H9 (cell line): ENCODE data around the gene RFFL. TPM values are rescaled to one million over a fixed set of nuclear protein-coding genes. Genes with fewer than 3 reads are reported as not detected.

Experiments used
- DNase-seq: peaks from one replicate; pipeline ENCODE4 v3.0.0-alpha.2; 2017
- H2AFZ ChIP-seq: one replicate; pipeline ENCODE4 v1.6.1; 2013; ENCODE audit warnings: mild to moderate bottlenecking, low read length, control low read depth, moderate library complexity
- H2AK5ac ChIP-seq: 2 replicates; pipeline ENCODE4 v1.6.1; 2013; ENCODE audit warnings: low read length, control low read depth, mixed read lengths; ENCODE audit not compliant: insufficient read length
- H2BK120ac ChIP-seq: one replicate; pipeline ENCODE4 v1.6.1; 2013; ENCODE audit warnings: low read depth, mild to moderate bottlenecking, low read length, control low read depth, inconsistent platforms; ENCODE audit not compliant: poor library complexity, severe bottlenecking
- H2BK12ac ChIP-seq: 2 replicates; pipeline ENCODE4 v1.6.1; 2013; ENCODE audit warnings: low read length, control low read depth, mixed read lengths, low read depth; ENCODE audit not compliant: insufficient read length
- H2BK15ac ChIP-seq: 2 replicates; pipeline ENCODE4 v1.6.1; 2013; ENCODE audit warnings: low read depth, low read length, control low read depth
- H2BK20ac ChIP-seq: one replicate; pipeline ENCODE4 v1.6.1; 2013; ENCODE audit warnings: low read depth, mild to moderate bottlenecking, low read length, control low read depth, inconsistent platforms; ENCODE audit not compliant: poor library complexity, severe bottlenecking
- H2BK5ac ChIP-seq: 2 replicates; pipeline ENCODE4 v1.6.1; 2013; ENCODE audit warnings: low read length, control low read depth, mixed read lengths; ENCODE audit not compliant: insufficient read length
- H3K14ac ChIP-seq: 2 replicates; pipeline ENCODE4 v1.6.1; 2013; ENCODE audit warnings: low read length, control low read depth; ENCODE audit not compliant: insufficient read depth
- H3K18ac ChIP-seq: 2 replicates; pipeline ENCODE4 v1.6.1; 2013; ENCODE audit warnings: low read depth, mild to moderate bottlenecking, mixed read lengths, low read length, control low read depth; ENCODE audit not compliant: insufficient read length
- H3K23ac ChIP-seq: 2 replicates; pipeline ENCODE4 v1.6.1; 2013; ENCODE audit warnings: low read length, control low read depth, mixed read lengths, low read depth; ENCODE audit not compliant: insufficient read length
- H3K23me2 ChIP-seq: 2 replicates; pipeline ENCODE4 v1.6.1; 2013; ENCODE audit warnings: low read depth, mild to moderate bottlenecking, mixed read lengths, low read length, control low read depth; ENCODE audit not compliant: insufficient read length, poor library complexity, severe bottlenecking
- H3K27ac ChIP-seq: 2 replicates; pipeline ENCODE4 v1.5.1; 2013; ENCODE audit warnings: low read length, control low read depth, mixed read lengths, low read depth; ENCODE audit not compliant: insufficient read length
- H3K27me3 ChIP-seq: 2 replicates; pipeline ENCODE4 v1.6.1; 2013; ENCODE audit warnings: low read length, control low read depth, inconsistent platforms; ENCODE audit not compliant: insufficient read depth
- H3K4ac ChIP-seq: 2 replicates; pipeline ENCODE4 v1.6.1; 2013; ENCODE audit warnings: low read depth, mild to moderate bottlenecking, control low read depth, inconsistent platforms, low read length, moderate library complexity
- H3K4me1 ChIP-seq: 2 replicates; pipeline ENCODE4 v1.6.1; 2013; ENCODE audit warnings: low read length, control low read depth, inconsistent platforms; ENCODE audit not compliant: insufficient read depth
- H3K4me2 ChIP-seq: 2 replicates; pipeline ENCODE4 v1.6.1; 2013; ENCODE audit warnings: low read length, control low read depth, mixed read lengths; ENCODE audit not compliant: insufficient read length, insufficient read depth
- H3K56ac ChIP-seq: 2 replicates; pipeline ENCODE4 v1.6.1; 2013; ENCODE audit warnings: low read depth, mild to moderate bottlenecking, mixed read lengths, low read length, control low read depth; ENCODE audit not compliant: insufficient read length
- H3K79me1 ChIP-seq: 2 replicates; pipeline ENCODE4 v1.6.1; 2013; ENCODE audit warnings: low read depth, mild to moderate bottlenecking, moderate library complexity, low read length, control low read depth, inconsistent platforms; ENCODE audit not compliant: insufficient read depth, poor library complexity, severe bottlenecking
- H3K79me2 ChIP-seq: 2 replicates; pipeline ENCODE4 v1.6.1; 2013; ENCODE audit warnings: low read length, control low read depth, inconsistent platforms; ENCODE audit not compliant: insufficient read depth
- H3K9ac ChIP-seq: 2 replicates; pipeline ENCODE4 v1.6.1; 2013; ENCODE audit warnings: low read length, control low read depth, mixed read lengths; ENCODE audit not compliant: insufficient read length; ENCODE audit errors: extremely low read depth
- H3K9me3 ChIP-seq: one replicate; pipeline ENCODE4 v1.6.1; 2013; ENCODE audit warnings: low read depth, low read length, inconsistent platforms; ENCODE audit not compliant: control insufficient read depth
- H3T11ph ChIP-seq: one replicate; pipeline ENCODE4 v1.6.1; 2013; ENCODE audit warnings: mild to moderate bottlenecking, low read length, control low read depth, inconsistent platforms
- H4K20me1 ChIP-seq: one replicate; pipeline ENCODE4 v1.6.1; 2013; ENCODE audit not compliant: control insufficient read depth, insufficient read length, insufficient read depth
- H4K5ac ChIP-seq: 2 replicates; pipeline ENCODE4 v1.6.1; 2013; ENCODE audit warnings: low read depth, mild to moderate bottlenecking, mixed read lengths, low read length, control low read depth; ENCODE audit not compliant: insufficient read length
- H4K8ac ChIP-seq: replicated peaks from 2 replicates; pipeline ENCODE4 v1.6.1; 2013; ENCODE audit warnings: low read length, control low read depth, mixed read lengths, low read depth; ENCODE audit not compliant: insufficient read length
- H4K91ac ChIP-seq: 2 replicates; pipeline ENCODE4 v1.6.1; 2013; ENCODE audit warnings: low read depth, mild to moderate bottlenecking, moderate library complexity, mixed read lengths, low read length, control low read depth; ENCODE audit not compliant: insufficient read length
- H3K27ac Mint-ChIP-seq, 3 experiments: 2 replicates in 2 of 3; 3 replicates in 1 of 3; pipeline ENCODE4 v1.8.0; 2020 to 2021; ENCODE audit warnings: mixed read lengths in 3 of 3, mild to moderate bottlenecking in 1 of 3, moderate library complexity in 1 of 3
- H3K27me3 Mint-ChIP-seq: 2 replicates; pipeline ENCODE4 v1.8.0; 2021; ENCODE audit warnings: low read depth, mild to moderate bottlenecking, moderate library complexity, mixed read lengths
- H3K36me3 Mint-ChIP-seq, 3 experiments: 2 replicates in 2 of 3; 3 replicates in 1 of 3; pipeline ENCODE4 v1.8.0; 2020 to 2021; ENCODE audit warnings: low read depth in 3 of 3, mixed read lengths in 3 of 3; ENCODE audit not compliant: insufficient read depth in 1 of 3
- H3K4me1 Mint-ChIP-seq, 2 experiments: 2 replicates each; pipeline ENCODE4 v1.8.0; 2020; ENCODE audit warnings: mixed read lengths in 2 of 2
- H3K4me3 Mint-ChIP-seq, 2 experiments: 2 replicates in 1 of 2; 3 replicates in 1 of 2; pipeline ENCODE4 v1.8.0; 2020 to 2021; ENCODE audit warnings: mild to moderate bottlenecking in 2 of 2, mixed read lengths in 2 of 2, moderate library complexity in 1 of 2
- H3K9me3 Mint-ChIP-seq, 2 experiments: 2 replicates in 1 of 2; 3 replicates in 1 of 2; pipeline ENCODE4 v1.8.0; 2020; ENCODE audit warnings: mild to moderate bottlenecking in 2 of 2, mixed read lengths in 2 of 2, moderate library complexity in 1 of 2
- CTCF ChIP-seq: fragments of 200-600 bp; sonication (generic); conservative IDR thresholded peaks from 3 replicates; pipeline ENCODE4 v1.8.0; 2021; ENCODE audit warnings: antibody characterized with exemption, mild to moderate bottlenecking
- total RNA-seq: library from RNA; stranded (reverse); gene quantifications from 2 replicates; pipeline ENCODE4 v1.2.1, GENCODE V29; 2021

Gene RFFL
- total RNA-seq, 1 experiment from 2014 or later: 21.1 TPM

- Histone ChIP-seq H3K9me3 (no peaks in the 10 kb centered on the region), H3K27ac (no peak overlapping the region), H3K4ac (no peak overlapping the region), H2AK5ac (no peak overlapping the region), H2AFZ (no peak overlapping the region), H3K79me2 (no peaks in the 10 kb centered on the region), H4K8ac (no peak overlapping the region), H3K56ac (no peak overlapping the region), H3K4me1 (no peaks in the 10 kb centered on the region), H3K14ac (no peak overlapping the region), H4K91ac (no peak overlapping the region), H2BK120ac (no peak overlapping the region), H2BK12ac (no peak overlapping the region), H4K5ac (no peak overlapping the region), H3K79me1 (no peaks in the 10 kb centered on the region), H2BK20ac (no peak overlapping the region), H3K18ac (no peak overlapping the region), H2BK15ac (no peak overlapping the region), H4K20me1 (no peaks in the 10 kb centered on the region), H3K4me2 (no peak overlapping the region), H3K23ac (no peak overlapping the region), H3K23me2 (no peaks in the 10 kb centered on the region), H3K9ac (no peak overlapping the region), H2BK5ac (no peak overlapping the region), H3K27me3 (no peaks in the 10 kb centered on the region), H3T11ph (no peak overlapping the region)
- DNase-seq: no peak
- peaks cover 27 to 31% of the 10 kb centered on the region in 2 experiments for H3K4me1 Mint-ChIP-seq
- H3K4me3 Mint-ChIP-seq: no peak overlapping the region
- H3K27me3 Mint-ChIP-seq: no peaks in the 10 kb centered on the region
- 0 out of 7 replicates have a peak, but pooled peaks cover 0 to 4% (median 0%) of the 10 kb centered on the region in 3 experiments for H3K36me3 Mint-ChIP-seq
- TF ChIP-seq CTCF: no peak
- 0 out of 7 replicates have a peak overlapping the region, but pooled peaks of 1 of the 3 experiments have one; percentile 5 for H3K27ac Mint-ChIP-seq
- H3K9me3 Mint-ChIP-seq: no peaks in the 10 kb centered on the region
These were observed 11.3 kb downstream of the RFFL start for GRCh38 chr17:35052241-35052610.
